ENCODE results near the gene ZSCAN25.

The ZSCAN25 gene

GRCh38 chr7:99652671-99653070 lies 35.9 kb downstream of the ZSCAN25 start:
- no peak for TF ChIP-seq REST (IDR thresholded peaks at IDR 0.05; ENCODE audit: insufficient read depth in 1 of 2, low read depth in 2 of 2, low read length in 2 of 2)
- TF ChIP-seq FOXP2 (optimal IDR thresholded peaks at IDR 0.05; ENCODE audit: borderline replicate concordance, extremely low read depth, extremely low read length, insufficient read depth): no peak
- TF ChIP-seq TAF1 (IDR thresholded peaks at IDR 0.05; ENCODE audit: borderline replicate concordance, insufficient read depth, low read length): no peak
- TF ChIP-seq POLR2AphosphoS5 (IDR thresholded peaks at IDR 0.05; ENCODE audit: low read depth, low read length): no peak
- no peak for TF ChIP-seq SIN3A (IDR thresholded peaks at IDR 0.05; ENCODE audit: borderline replicate concordance, insufficient read depth, low read length)

GRCh38 chr7:99653754-99654153 lies 37.0 kb downstream of the ZSCAN25 start:
- no peak for TF ChIP-seq FOXP2 (optimal IDR thresholded peaks at IDR 0.05; ENCODE audit: borderline replicate concordance, extremely low read depth, extremely low read length, insufficient read depth)
- no peak for TF ChIP-seq TAF1 (IDR thresholded peaks at IDR 0.05; ENCODE audit: borderline replicate concordance, insufficient read depth, low read length)
- no peak for TF ChIP-seq REST (IDR thresholded peaks at IDR 0.05; ENCODE audit: insufficient read depth in 1 of 2, low read depth in 2 of 2, low read length in 2 of 2)
- TF ChIP-seq SIN3A (IDR thresholded peaks at IDR 0.05; ENCODE audit: borderline replicate concordance, insufficient read depth, low read length): no peak
- no peak for TF ChIP-seq POLR2AphosphoS5 (IDR thresholded peaks at IDR 0.05; ENCODE audit: low read depth, low read length)

- no peak for TF ChIP-seq SIN3A (IDR thresholded peaks at IDR 0.05; ENCODE audit: borderline replicate concordance, insufficient read depth, low read length)
- no peak for TF ChIP-seq REST (IDR thresholded peaks at IDR 0.05; ENCODE audit: insufficient read depth in 1 of 2, low read depth in 2 of 2, low read length in 2 of 2)
- TF ChIP-seq POLR2AphosphoS5 (IDR thresholded peaks at IDR 0.05; ENCODE audit: low read depth, low read length): no peak
- TF ChIP-seq FOXP2 (optimal IDR thresholded peaks at IDR 0.05; ENCODE audit: borderline replicate concordance, extremely low read depth, extremely low read length, insufficient read depth): no peak
Observed at GRCh38 chr7:99665312-99666012, 48.7 kb downstream of the ZSCAN25 start.

GRCh38 chr7:99666013-99666395 lies 49.3 kb downstream of the ZSCAN25 start:
- no peak for TF ChIP-seq FOXP2 (optimal IDR thresholded peaks at IDR 0.05; ENCODE audit: borderline replicate concordance, extremely low read depth, extremely low read length, insufficient read depth)
- TF ChIP-seq POLR2AphosphoS5 (IDR thresholded peaks at IDR 0.05; ENCODE audit: low read depth, low read length): no peak
- TF ChIP-seq REST (IDR thresholded peaks at IDR 0.05; ENCODE audit: insufficient read depth in 1 of 2, low read depth in 2 of 2, low read length in 2 of 2): no peak
- no peak for TF ChIP-seq TAF1 (IDR thresholded peaks at IDR 0.05; ENCODE audit: borderline replicate concordance, insufficient read depth, low read length)
- no peak for TF ChIP-seq SIN3A (IDR thresholded peaks at IDR 0.05; ENCODE audit: borderline replicate concordance, insufficient read depth, low read length)
